GM19372 (cell line): Measurements from ENCODE around the gene PRDM15.

ENCODE experiments used
- ATAC-seq: cut with Tn5 transposase; IDR thresholded peaks from one replicate; pipeline ENCODE4 v1.9.1; 2021; ENCODE audit warnings: mild to moderate bottlenecking, low read depth, moderate library complexity; ENCODE audit not compliant: unreplicated experiment

Gene PRDM15

DNA sequence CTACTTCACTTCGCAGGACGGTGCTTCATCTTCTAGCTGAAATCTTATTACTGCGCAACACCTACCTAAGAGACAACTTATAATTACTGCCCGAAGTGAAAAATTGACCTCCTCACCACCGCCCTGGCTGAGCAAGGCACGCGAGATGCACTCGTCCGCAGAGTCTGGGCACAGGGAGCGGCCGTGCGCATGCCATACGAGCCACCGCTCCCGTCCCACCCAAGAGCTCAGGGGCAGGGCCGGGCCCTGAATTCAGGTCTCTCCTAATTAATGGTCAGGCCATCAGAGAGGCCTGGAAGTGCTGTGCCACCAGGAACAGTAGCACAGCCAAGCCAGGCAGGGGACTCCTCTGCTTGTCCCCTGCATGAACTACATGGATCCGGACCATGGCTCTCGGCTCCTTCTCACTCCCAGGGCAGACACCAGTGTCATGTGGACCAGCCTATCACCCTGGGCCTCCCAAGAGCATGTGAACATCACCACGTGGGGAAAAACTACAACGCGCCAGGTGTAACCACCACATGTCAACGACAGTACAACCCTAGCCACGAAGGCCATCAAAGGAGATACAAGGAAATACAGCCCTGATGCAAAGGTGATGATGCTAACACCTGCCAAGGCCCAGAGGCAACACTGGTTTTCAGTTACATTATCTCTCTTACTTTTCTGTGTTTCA, 123.7 kb downstream of the PRDM15 start:
- no peak for ATAC-seq

DNA sequence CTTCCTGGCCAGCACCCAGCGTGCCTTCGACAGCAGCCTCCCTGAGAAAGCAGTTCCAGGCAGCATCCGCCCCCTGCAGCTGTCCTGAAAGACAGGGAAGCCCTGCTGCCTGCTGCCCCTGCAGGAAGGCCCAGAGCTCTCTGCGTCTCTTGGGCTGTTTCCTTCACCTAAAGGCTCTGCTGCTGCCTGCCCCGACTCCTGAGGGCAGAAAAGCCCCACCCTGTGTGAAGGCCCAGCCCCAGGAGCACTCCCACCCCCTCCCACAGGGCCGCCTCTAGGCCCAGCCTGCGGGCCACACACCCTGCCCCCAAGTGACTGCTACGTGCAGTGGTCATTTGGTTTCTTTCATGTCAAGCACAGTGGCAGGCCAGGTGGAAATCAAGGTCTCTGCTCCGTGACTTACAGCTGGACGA, 124.7 kb downstream of the PRDM15 start:
- no peak for ATAC-seq

GRCh38 chr21:41753006-41753898, 125.9 kb downstream of the PRDM15 start:
- no peak for ATAC-seq

GRCh38 chr21:41752231-41752681, 126.9 kb downstream of the PRDM15 start:
- ATAC-seq, result no peak

DNA sequence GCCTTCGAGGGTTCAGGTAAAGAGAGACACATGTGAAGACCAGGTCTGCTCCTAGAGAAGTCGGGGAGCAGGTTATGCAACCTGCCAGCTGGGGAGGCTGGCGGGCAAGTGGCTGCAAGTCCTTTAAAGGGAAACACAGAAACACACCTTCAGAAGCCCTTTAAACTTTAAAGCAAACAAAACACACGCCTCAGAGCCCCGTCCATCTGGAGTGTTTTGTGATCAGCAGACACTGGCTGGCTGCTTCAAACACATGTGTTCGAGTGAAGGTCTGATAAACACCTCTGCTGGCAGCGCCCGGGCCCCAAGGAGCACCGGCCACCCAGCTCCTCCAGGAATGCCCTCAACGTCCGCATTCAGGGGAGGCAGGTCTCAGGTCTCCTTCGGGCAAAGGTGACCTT, 127.5 kb downstream of the PRDM15 start:
- ATAC-seq, result no peak

GRCh38 chr21:41750532-41751151, 128.5 kb downstream of the PRDM15 start:
- no peak for ATAC-seq

- ATAC-seq, result no peak
Observed at GRCh38 chr21:41750051-41750450, 129.1 kb downstream of the PRDM15 start.

- no peak for ATAC-seq
Observed at GRCh38 chr21:41749286-41749685, 129.9 kb downstream of the PRDM15 start.
